ENCODE measurements around the gene TINAGL1.

DNA sequence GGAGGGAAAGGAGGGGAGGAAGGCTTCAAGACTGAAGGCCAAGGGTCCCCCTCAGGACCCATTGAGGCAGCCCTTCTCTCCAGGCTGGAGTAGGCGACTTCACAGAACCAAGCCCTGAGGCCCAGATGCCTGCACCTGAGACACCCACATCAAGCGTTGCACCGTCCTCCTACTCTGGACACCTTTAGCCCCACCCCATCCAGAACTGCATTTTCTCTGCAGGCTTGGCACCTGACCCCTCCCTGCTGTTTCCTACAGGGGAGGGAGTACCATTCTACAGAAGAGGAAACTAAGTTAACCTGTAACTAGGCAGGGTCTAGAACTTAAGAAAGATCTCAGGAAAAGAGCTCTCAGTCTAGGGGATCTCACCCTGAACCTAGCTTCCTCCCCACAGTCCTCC, 56.3 kb downstream of the TINAGL1 start:
- TF ChIP-seq, protein P1, sequence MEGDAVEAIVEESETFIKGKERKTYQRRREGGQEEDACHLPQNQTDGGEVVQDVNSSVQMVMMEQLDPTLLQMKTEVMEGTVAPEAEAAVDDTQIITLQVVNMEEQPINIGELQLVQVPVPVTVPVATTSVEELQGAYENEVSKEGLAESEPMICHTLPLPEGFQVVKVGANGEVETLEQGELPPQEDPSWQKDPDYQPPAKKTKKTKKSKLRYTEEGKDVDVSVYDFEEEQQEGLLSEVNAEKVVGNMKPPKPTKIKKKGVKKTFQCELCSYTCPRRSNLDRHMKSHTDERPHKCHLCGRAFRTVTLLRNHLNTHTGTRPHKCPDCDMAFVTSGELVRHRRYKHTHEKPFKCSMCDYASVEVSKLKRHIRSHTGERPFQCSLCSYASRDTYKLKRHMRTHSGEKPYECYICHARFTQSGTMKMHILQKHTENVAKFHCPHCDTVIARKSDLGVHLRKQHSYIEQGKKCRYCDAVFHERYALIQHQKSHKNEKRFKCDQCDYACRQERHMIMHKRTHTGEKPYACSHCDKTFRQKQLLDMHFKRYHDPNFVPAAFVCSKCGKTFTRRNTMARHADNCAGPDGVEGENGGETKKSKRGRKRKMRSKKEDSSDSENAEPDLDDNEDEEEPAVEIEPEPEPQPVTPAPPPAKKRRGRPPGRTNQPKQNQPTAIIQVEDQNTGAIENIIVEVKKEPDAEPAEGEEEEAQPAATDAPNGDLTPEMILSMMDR (IDR thresholded peaks at IDR 0.05; ENCODE audit: low read depth, low read length) = no peak
- no peak for TF ChIP-seq EZH2phosphoT487 (IDR thresholded peaks at IDR 0.05; ENCODE audit: low read depth)
